NCI-H2227 treated with DMSO at 0.1 percent for 48 hours (cell line): Measurements from ENCODE around the gene SLC22A3.
"Not testable (repeated sequence)": the region's sequence is repeated elsewhere in the genome, so short reads cannot be mapped to it uniquely, and the experiment has no call there.

Source experiments
- DNase-seq: peaks from one replicate; lab custom pipeline; 2025; lab: John Stamatoyannopoulos, UW

The SLC22A3 gene, protein sequence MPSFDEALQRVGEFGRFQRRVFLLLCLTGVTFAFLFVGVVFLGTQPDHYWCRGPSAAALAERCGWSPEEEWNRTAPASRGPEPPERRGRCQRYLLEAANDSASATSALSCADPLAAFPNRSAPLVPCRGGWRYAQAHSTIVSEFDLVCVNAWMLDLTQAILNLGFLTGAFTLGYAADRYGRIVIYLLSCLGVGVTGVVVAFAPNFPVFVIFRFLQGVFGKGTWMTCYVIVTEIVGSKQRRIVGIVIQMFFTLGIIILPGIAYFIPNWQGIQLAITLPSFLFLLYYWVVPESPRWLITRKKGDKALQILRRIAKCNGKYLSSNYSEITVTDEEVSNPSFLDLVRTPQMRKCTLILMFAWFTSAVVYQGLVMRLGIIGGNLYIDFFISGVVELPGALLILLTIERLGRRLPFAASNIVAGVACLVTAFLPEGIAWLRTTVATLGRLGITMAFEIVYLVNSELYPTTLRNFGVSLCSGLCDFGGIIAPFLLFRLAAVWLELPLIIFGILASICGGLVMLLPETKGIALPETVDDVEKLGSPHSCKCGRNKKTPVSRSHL

DNA sequence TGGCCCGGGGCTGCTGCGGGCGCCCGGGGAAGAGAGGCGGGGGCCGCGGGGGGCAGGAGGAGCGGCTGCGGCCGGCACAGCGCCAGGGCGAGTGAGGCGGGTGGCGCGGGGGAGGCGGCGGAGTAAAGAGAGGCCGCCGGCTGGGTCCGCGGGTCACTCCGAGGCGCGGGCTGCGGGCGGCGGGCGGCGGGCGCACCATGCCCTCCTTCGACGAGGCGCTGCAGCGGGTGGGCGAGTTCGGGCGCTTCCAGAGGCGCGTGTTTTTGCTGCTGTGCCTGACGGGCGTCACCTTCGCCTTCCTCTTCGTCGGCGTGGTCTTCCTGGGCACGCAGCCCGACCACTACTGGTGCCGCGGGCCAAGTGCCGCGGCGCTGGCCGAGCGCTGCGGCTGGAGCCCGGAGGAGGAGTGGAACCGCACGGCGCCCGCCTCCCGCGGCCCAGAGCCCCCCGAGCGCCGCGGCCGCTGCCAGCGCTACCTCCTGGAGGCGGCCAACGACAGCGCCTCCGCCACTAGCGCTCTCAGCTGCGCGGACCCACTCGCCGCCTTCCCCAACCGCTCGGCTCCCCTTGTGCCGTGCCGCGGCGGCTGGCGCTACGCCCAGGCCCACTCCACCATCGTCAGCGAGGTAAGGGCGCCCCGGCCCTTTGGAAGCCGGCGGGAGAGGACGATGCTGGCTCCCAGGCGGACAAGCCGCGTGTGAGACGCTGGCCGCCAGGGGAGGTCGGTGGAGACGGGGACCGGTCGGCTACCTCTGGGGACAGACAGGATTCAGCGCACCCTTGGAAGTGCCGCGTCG lies at the start of gene SLC22A3:
Gene SLC22A3, plus strand, starts transcription at position 156 of the 797 bp plus-strand sequence. Its CDS starts 42 bp downstream, at position 198.
- no peak for DNase-seq

DNA sequence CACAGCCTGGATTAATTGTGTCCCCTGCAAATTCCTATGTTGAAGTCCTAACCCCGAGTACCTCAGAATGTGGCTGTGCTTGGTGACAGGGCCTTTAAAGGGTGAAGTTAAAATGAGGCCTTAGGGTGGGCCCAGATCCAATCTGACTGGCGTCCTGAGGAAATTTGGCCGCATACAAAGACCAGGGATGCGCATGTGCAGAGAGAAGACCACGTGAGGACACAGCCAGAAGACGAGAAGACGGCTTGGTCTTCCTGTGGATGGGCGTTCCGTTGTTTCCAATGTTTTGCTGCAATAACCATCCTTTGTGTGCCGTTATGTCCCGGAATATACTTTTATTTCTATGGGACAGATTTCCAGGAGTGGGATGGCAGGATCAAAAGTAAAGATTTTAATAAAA lies 48.6 kb upstream of the SLC22A3 start:
- DNase-seq, result no peak

DNA sequence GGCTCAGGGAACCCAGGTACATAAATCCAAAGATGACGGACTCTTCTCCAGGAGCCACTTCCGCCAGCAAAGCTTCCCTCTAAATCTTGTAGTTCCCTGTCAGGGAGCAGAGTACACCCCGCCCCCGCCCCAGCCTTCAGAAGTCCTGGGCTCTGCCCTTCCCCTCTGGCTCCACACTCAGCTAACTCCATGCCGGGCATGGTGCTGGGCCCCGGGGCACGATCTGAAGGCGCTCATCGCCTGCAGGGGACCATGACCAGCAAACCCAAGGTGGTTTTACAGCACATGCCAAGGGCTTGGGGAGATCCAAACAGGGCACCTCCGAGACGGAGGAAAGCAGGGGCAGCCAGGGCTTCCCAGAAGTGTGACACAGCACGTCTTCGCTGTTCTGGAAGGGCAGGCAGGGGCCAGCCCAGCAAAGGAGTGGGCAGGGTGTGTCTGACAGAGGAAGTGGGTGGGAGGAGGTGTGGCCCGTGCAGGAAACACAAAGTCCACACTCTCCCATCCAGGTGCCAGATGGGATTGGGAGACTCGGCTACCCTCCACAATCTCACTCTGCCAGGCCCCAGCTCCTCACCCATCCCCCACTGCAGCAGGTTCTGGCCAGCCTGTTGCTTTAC lies 48.0 kb upstream of the SLC22A3 start:
- no peak for DNase-seq

DNA sequence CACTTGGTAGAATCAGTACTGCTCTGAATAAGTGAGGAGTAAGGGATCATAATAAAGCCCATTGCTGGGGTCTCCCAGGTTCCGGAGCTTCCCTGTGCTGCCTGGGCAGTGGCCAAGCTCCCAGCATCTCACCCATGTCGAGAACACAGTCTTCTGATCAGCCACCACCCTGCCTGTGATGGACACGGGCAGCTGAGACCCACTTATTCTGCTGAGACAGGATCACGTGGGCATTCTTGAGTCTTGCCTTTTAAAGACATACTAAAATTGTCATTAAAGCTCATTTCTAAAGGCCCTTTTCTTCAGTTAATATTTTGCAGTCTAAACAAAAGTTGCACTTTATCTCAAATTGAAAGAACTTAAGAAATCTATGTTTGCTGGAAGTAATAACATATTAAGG lies 46.8 kb upstream of the SLC22A3 start:
- no peak for DNase-seq

DNA sequence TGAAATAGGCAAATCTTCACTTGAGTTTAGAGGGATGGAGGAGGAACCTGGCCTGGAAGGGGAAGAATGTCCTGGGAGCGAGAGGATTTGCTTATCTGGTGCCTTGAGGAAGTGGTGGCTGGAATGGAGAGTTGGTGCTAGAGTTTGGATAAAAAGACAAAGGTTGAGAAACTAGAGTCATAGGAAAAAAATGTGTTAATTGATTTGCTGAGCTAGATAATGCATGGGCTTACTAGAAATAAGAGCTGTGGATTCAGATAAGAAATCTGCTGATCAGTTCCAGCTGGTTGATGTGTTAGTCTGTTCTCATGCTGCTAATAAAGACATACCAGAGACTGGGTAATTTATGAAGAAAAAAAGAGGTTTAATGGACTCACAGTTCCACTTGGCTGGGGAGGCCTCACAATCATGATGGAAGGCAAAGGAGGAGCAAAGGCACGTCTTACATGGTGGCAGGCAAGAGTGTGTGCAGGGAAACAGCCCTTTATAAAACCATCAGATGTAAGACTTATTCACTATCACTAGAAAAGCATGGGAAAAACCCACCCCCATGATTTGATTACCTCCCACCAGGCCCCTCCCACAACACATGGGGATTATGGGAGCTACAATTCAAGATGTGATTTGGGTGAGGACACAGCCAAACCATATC lies 45.6 kb upstream of the SLC22A3 start:
- DNase-seq, result not testable (repeated sequence)

DNA sequence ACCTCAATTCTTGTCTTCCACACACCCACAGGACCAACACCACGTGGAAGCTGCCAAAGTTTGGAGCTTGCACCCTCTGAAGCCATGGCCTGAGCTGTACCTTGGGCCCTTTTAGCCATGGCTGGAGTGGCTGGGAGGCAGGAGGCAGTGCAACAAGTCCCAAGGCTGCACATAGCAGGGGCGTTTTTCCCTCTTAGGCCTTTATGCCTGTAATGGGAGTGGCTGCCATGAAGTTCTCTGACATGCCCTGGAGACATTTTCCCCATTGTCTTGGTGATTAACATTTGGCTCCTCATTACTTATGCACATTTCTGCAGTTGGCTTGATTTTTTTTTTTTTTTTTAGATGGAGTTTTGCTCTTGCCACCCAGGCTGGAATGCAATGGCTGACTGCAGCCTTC lies 44.4 kb upstream of the SLC22A3 start:
- DNase-seq, result no peak

DNA sequence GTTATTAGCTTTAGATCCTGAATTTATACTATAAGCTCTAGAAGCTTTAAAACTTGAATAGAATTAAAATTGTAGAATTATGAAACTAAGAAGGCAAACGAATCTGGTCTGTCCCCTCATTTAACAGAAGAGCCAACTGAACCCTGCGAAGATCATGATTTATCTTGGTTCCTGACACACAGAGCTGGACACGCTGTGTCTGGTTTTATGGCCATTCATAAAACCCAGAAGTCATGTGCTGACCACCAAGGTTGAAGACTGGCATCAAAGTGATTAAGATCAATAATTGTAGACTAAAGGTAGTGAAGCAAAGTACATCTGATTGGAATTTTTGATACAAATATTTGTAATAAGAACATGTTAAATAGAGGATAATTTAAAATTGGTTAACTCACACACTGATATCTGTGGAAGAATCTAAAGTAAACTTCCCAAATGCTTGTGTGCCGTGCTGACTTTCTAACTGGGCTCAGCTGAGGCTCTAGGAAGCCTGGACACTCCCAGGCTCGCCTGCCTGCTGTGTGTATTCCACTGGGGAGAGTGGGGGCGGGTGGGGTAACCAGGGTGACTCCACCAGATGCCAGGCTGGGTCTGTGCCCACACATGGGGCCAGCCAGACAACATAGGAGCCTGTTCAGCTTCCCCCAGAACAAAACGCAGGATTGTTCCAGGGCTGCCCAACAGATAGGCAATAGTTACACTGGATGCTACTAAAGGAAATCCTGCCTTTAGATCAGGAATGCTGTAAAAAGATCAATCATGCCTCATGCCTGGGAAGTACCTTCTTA lies 42.1 kb upstream of the SLC22A3 start:
- DNase-seq, result no peak

DNA sequence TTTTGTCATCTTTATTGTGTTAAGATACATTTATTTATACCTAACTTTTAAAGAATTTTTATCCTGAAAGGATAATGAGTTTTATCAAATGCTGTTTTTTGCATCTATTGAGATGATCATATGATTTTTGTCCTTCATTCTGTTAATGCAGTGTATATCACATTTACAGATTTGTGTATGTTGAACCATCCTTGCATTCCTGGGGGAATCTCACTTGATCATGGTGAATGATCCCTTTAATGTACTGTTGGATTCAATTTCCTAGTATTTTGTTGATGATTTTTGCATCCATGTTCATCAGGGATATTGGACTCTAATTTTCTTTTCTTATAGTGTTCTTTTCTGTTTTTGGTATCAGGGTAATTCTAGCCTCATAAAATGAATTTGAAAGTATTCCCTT lies 38.5 kb upstream of the SLC22A3 start:
- DNase-seq, result no peak

DNA sequence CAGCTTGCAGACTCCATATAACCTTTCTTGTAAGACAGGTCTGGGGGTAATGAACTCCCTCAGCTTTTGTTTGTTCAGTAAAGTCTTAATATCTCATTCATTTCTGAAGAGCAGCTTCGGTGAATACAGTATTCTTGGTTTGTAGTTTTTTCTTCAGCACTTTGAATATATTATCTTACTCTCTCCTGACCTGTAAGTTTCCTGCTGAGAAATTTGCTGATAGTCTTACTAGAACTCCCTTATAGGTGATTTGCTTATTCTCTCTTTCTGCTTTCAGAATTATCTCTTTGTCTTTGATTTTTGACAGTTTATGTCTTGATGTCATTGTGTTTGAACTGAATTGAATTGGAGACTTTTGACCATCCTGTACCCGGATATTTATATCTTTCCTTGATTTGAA lies 35.3 kb upstream of the SLC22A3 start:
- DNase-seq, result no peak

DNA sequence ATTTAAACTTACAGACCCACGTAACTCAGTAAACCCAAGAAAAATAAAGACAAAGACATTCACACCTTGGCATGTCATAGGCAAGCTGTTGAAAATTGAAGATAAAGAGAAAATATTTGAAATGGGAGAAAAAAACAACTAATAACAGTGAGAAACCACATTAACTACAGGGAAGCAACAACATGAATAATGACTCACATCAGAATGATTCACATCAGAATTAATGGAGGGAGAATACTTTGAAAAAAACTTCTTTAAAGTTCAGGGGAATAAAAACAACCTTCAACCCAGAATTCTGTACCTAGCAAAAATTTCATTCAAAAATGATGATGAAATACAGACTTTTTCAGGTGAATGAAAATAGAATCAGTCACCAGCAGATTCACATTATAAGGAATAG lies 32.9 kb upstream of the SLC22A3 start:
- no peak for DNase-seq

DNA sequence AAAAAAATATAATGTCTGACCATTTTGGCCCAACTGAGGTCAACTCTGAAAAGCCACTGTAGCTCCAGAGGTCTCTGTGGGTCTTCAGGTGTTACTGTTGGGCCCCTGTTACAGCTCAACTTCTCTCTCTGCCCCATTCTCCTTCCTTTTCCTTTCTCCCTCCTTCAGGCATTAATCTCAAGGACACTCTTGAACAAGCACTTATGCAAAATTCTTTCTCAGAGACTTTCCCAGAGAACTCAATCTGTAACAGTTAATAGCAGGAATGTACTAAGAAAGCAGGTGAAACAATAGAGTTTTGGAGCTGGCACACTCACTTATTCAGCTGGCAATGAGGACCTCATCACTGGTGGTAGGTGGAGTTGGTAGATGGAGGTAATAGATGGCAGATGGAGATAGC lies 31.9 kb upstream of the SLC22A3 start:
- no peak for DNase-seq

DNA sequence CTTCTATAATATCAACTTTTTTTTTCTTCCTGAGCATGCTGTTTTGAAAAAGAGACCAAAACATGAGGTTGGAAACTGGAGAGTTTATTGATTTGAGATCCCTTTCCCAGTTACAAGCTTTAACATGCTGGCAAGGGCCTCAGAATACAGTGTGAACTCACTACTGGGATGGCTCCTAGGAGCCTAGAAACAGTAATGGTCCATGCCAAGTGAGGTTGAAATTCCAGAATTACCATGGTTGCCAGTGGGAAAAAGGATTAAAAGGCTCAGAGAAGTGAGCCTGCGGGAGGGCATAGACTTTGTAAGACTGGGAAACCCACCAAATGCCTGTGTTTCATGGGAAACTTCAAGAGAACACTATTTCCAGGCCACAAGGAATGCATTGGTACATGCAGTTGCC lies 28.9 kb upstream of the SLC22A3 start:
- DNase-seq, result no peak

DNA sequence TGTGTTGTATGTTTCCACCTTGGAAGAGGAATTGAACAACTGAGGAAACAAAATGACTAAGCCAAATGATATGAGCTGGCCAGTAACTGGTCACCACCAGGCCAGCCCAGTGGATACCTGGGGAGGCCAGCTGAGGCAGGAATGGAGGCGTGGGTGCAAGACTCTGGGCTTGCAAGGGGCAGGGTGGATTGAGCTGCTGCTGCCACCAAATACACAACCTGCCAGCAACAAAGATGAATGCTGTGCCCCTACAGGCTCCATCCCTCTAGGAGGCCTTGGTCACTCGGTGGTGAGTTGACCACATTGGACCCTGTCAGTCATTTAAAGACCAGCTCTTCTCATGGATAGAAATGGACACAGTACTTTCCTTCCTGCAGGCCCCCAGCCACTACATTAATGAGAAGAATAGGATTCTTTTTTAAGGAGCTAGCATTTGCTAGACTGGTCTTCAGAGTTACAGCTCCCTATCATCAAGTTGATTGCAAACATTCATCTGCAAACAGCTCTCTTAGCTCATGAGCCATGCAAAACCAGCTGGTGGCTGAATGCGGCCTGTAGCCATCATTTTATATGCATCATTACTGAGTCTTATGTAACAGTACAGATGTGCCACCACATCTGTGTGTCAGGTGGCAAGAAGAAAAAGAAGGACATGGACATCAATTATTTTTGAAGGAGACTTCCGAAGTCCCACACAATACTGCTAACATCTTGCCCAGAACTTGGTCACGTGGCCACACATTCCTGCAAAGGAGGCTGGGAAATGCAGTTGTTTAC lies 26.3 kb upstream of the SLC22A3 start:
- DNase-seq, result no peak

DNA sequence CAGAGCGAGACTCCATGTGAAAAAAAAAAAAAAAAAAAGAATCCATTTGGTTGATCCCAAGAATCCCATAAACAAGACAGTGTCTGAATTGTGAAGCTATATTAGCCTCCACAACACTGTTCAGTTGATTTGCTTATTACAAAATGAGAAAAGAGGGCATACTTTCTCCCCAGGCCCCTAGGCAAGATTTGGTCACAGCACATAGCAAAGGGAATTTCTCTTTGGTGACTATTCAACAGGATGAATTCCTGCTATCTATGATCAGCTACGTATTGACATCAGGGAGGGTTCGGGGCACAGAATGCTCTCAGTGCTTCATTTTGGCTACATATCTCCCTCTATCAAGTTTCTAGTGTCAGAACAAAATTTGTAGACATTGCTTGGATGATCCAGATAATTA lies 20.2 kb upstream of the SLC22A3 start:
- DNase-seq, result no peak

DNA sequence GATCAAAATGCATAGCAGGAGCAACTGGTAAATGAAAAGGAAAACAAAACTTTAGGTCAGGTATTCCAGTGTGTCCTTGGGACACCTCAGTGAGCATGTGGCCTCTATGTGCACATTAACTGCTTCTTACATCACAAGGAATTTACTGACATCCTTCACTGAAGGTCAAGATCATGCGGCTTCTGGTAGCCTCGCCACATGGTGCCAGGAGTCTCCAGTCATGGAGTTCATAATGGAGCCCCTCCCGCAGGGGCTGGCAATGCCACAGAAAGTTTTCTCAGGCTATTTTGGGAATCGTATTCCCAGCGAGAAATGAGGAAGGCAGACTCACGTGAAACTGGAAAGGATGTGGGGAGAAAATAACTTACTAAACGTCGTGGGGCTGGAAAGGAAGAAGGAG lies 19.7 kb upstream of the SLC22A3 start:
- no peak for DNase-seq

DNA sequence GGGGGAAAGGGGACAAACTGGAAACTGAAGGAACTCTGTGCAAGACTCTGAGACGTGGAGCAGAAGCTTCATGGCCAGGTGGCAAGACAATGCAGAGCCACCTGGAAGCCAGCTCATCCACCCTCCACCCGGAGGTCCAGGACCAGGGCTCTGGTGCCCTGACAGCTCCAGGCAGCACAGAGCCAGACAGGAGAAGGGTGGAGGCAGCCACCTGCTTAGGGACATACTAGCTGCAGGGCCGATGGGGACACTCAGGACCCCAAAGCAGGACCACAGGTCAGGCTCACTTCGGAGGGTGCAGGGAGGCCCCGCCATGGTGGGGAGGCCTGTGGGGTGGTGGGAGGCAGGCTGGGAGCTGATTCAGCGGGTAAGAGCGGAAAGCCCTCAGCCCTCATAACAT lies 19.0 kb upstream of the SLC22A3 start:
- no peak for DNase-seq

DNA sequence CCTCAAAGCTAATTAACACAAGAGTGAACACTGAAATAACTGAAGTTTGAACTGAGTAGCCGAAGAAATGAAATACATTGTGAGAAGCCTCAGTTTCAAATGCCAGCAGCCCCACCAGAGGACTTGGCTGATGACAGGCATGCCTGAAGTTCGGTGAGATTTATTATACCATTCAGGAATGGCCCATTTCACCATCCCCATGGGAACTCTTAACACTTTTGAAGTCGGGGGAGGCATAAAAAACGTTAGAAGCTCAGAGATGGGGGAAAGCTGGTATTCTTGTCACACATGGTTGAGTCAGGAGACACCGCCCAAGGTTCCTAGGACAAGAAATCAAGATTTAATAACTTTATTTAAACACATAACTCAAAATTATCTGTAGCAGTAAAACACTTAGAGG lies 17.6 kb upstream of the SLC22A3 start:
- no peak for DNase-seq

DNA sequence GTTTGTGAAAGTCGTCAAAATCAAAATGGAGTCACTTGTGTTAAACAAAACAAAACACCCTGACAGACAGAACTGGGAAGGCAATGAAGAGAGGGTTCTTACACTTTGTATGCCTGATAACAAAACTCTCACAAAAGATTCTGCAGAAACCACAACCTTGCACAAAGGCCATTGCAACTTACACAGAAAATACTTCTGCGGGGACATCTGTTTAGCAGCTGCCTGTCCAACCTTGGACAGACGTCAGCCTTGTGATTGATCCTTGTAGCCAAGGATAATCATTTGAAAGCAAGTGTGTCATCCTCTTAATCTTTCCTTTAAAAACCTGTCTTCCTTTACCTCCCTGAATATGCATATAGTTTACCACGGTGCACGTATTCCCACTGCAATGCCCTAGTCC lies 17.0 kb upstream of the SLC22A3 start:
- DNase-seq, result no peak

DNA sequence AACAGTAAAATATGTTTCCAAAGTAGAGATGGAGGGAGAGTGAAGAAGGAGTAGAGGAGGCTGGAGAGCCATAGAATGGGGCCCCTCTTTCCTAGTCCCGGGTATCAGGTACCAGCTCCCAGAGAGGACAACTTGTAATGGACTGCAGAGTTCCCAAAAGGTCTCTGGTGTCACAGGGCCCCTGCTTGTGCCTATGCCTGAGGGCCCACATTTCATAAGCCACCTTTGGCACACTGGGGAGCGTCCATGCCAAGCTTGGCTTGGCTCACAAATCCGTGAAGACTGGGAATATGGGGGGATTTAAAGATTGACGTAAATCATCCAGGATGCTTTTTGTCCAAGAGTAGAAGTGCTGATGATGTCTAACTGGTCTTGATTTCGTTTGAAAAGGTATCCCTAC lies 16.4 kb upstream of the SLC22A3 start:
- no peak for DNase-seq

DNA sequence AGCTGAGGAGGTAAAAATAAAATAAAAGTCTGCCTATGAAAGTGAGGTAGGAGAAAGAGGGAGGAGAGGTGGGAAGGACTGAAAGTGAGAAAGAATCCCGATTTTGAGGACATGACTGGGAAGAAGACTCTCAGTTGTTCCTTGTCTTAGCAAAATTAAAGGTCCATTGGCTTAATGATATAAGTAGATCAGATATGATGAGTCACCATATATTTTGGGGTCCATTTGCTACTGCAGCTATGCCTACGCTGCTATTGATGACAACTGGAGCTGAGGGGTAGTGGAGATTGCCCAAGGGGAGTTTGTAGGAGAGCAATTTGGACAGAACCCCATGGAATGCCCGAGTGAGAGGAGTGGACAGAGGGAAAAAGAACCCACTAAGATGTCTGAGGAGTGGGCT lies 15.1 kb upstream of the SLC22A3 start:
- DNase-seq, result no peak

DNA sequence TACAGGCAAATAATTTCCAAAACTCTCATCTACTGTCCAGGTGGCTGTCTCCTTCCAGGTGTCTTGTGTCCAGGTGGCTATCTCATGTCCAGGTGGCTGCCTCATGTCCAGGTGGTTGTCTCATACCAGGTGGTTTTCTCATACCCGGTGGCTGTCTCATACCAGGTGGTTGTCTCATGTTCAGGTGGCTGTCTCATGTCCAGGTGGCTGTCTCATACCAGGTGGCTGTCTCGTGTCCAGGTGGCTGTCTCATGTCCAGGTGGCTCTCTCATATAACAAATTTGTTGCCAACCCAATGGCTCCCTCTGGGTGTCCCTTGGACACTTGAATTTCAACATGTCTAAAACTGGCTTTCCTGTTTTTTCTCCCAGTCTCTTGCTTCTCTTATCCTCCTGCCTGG lies 14.3 kb upstream of the SLC22A3 start:
- DNase-seq, result no peak
